ENCODE measurements around the gene RNF214. TPM values are rescaled to one million over a fixed set of nuclear protein-coding genes. Genes with fewer than 3 reads are reported as not detected.
"Not testable (repeated sequence)": the region's sequence is repeated elsewhere in the genome, so short reads cannot be mapped to it uniquely, and the experiment has no call there.

Gene RNF214
- total and polyA plus RNA-seq, 2 of the 13 experiments (the other 11 are each of a cell fraction or from before 2014, with no cell fraction given), result 10.7 to 12.6 TPM

GRCh38 chr11:117264624-117265323, 32.3 kb downstream of the RNF214 start:
- H3K4me1 ChIP-seq (ENCODE audit: insufficient read depth, low read length); FAIRE-seq; CTCF ChIA-PET (ENCODE audit: low intra/inter-chr PET ratio, low total read pairs); H3K9ac ChIP-seq (ENCODE audit: insufficient read depth, low read depth, low read length); H3K27me3 ChIP-seq (ENCODE audit: control insufficient read depth in 1 of 2, insufficient read depth in 2 of 2, low read length in 2 of 2); H3K79me2 ChIP-seq (ENCODE audit: insufficient read depth, low read length); DNase-seq (ENCODE audit: low spot score); H3K27ac ChIP-seq (ENCODE audit: extremely low read length, insufficient read depth, low read length); in situ Hi-C loops (cut with HindIII; ENCODE audit: extremely low pct_ligation_motif_present, low pct_unique_long_range_greater_than_20kb); H3K9me3 ChIP-seq (ENCODE audit: low read length); H3K36me3 ChIP-seq (replicated peaks in 1 of 2; ENCODE audit: control insufficient read depth in 1 of 2, insufficient read depth in 2 of 2, low read length in 2 of 2); H4K20me1 ChIP-seq (ENCODE audit: insufficient read depth, low read length); H3K4me3 ChIP-seq (replicated peaks in 1 of 3; ENCODE audit: insufficient read depth in 1 of 3, low read depth in 2 of 3, low read length in 3 of 3); BruUV-seq (replicated peaks); ATAC-seq; POLR2A ChIA-PET; H2AFZ ChIP-seq (ENCODE audit: low read length); H3K4me2 ChIP-seq (ENCODE audit: low read depth, low read length): not testable (repeated sequence)
- WGBS (ENCODE audit: low lambda C conversion rate), result 95% methylated on average over 7 of the region's 7 CpGs
- intact Hi-C loops (cut with micrococcal nuclease; ENCODE audit: unreplicated experiment), result loop anchor here (1.0 kb wide), 1 partner anchor 9 kb away; no protein-coding TSS in a partner anchor

DNA sequence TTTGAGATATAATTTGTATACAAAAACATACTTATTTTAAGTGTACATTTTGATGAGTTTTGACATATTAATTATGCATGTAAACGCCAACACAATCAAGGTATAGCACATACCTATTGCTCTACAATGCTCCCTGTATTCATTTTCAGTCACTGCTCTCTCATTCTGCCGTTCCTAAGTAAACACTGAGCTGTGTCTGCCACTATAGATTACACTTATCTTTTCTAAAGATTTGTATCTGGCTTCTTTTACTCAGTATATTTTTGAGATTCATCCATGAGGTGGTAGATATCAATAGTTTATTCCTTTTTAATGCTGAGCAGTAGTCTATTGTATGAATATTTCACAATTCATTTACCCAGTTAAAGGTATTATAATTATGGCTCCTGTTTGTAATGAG, 33.3 kb downstream of the RNF214 start:
- H3K9ac ChIP-seq (ENCODE audit: insufficient read depth, low read depth, low read length), result no peak overlapping the region
- peaks cover 3% of the 10 kb centered on the region for H3K4me1 ChIP-seq (ENCODE audit: insufficient read depth, low read length)
- ChIA-PET CTCF (ENCODE audit: low intra/inter-chr PET ratio, low total read pairs) (no interaction called here), POLR2A (no interaction called here)
- H2AFZ ChIP-seq (ENCODE audit: low read length), result no peak overlapping the region
- no peak for FAIRE-seq
- no peak overlapping the region for H3K27ac ChIP-seq (ENCODE audit: extremely low read length, insufficient read depth, low read length)
- H3K4me2 ChIP-seq (ENCODE audit: low read depth, low read length), result no peak overlapping the region
- BruUV-seq (replicated peaks), result no TSS peak
- H3K36me3 ChIP-seq (replicated peaks in 1 of 2; ENCODE audit: control insufficient read depth in 1 of 2, insufficient read depth in 2 of 2, low read length in 2 of 2), result peaks cover 0 to 3% of the 10 kb centered on the region in 2 experiments; a peak in 1 of 5 replicates
- no peaks in the 10 kb centered on the region for H3K27me3 ChIP-seq (ENCODE audit: control insufficient read depth in 1 of 2, insufficient read depth in 2 of 2, low read length in 2 of 2)
- H4K20me1 ChIP-seq (ENCODE audit: insufficient read depth, low read length), result no peaks in the 10 kb centered on the region
- ATAC-seq, result no peak
- H3K79me2 ChIP-seq (ENCODE audit: insufficient read depth, low read length), result no peaks in the 10 kb centered on the region
- no peak for DNase-seq (ENCODE audit: low spot score)
- 69% methylated on average over 2 of the region's 2 CpGs for WGBS (ENCODE audit: low lambda C conversion rate)
- intact Hi-C loops (cut with micrococcal nuclease; ENCODE audit: unreplicated experiment) (loop anchor here (1.0 kb wide), 1 partner anchor 8 kb away; no protein-coding TSS in a partner anchor), in situ Hi-C loops (cut with HindIII; ENCODE audit: extremely low pct_ligation_motif_present, low pct_unique_long_range_greater_than_20kb) (no loop called here)
- no peak overlapping the region for H3K4me3 ChIP-seq (replicated peaks in 1 of 3; ENCODE audit: insufficient read depth in 1 of 3, low read depth in 2 of 3, low read length in 3 of 3)
- no peaks in the 10 kb centered on the region for H3K9me3 ChIP-seq (ENCODE audit: low read length)
- TF ChIP-seq SNAPC4 (CRISPR knock-in tag; IDR thresholded peaks at IDR 0.05) (no peak), ZNF782 (CRISPR knock-in tag; IDR thresholded peaks at IDR 0.05; ENCODE audit: borderline replicate concordance) (no peak), ZNF225 (CRISPR knock-in tag; IDR thresholded peaks at IDR 0.05) (no peak), ARNTL (CRISPR knock-in tag; IDR thresholded peaks at IDR 0.05) (no peak), POLR2G (IDR thresholded peaks at IDR 0.05; ENCODE audit: low read depth, low read length) (no peak), HNF1A (IDR thresholded peaks at IDR 0.05; ENCODE audit: low read depth) (no peak), HNF1A (CRISPR knock-in tag; IDR thresholded peaks at IDR 0.05; ENCODE audit: borderline replicate concordance) (no peak), ELF3 (CRISPR knock-in tag; IDR thresholded peaks at IDR 0.05) (no peak)

Data from HepG2 (cell line).